CD4-positive, alpha-beta memory T cell (primary cell): Measurements from ENCODE around the gene LRRC8D. TPM values are rescaled to one million over a fixed set of nuclear protein-coding genes. Genes with fewer than 3 reads are reported as not detected.

ENCODE experiments used
- CTCF ChIA-PET: fragments of 350-600 bp; sonication (Branson Sonifier 250); formaldehyde crosslinking; loops from one replicate; lab custom pipeline; 2021; ENCODE audit warnings: inconsistent platforms; ENCODE audit not compliant: partially characterized antibody; lab: Charles Lee
- POLR2A ChIA-PET: fragments of 350-600 bp; sonication (Branson Sonifier 250); formaldehyde crosslinking; loops from one replicate; lab custom pipeline; 2021; ENCODE audit not compliant: partially characterized antibody; lab: Charles Lee
- DNase-seq, 5 donors: peaks; one replicate each; pipeline versions ENCODE4 v3.0.0 to v3.0.0-alpha.2; 2020 to 2022; ENCODE audit warnings: mixed read lengths in 1 of 5
- H3K27ac ChIP-seq: one replicate; pipeline ENCODE4 v1.7.0; 2013; ENCODE audit warnings: low read depth, low read length
- H3K27me3 ChIP-seq: 2 replicates; pipeline ENCODE4 v1.7.0; 2013; ENCODE audit warnings: mild to moderate bottlenecking, low read length, moderate library complexity; ENCODE audit not compliant: insufficient read depth
- H3K36me3 ChIP-seq: 2 replicates; pipeline ENCODE4 v1.7.0; 2013; ENCODE audit warnings: mild to moderate bottlenecking, low read length, moderate library complexity; ENCODE audit not compliant: insufficient read depth
- H3K4me1 ChIP-seq: 2 replicates; pipeline ENCODE4 v1.7.0; 2013; ENCODE audit warnings: mild to moderate bottlenecking, low read length, moderate library complexity; ENCODE audit not compliant: insufficient read depth
- H3K4me3 ChIP-seq, 2 donors: one replicate each; pipeline ENCODE4 v1.7.0; 2013; ENCODE audit warnings: low read length in 2 of 2, mild to moderate bottlenecking in 1 of 2
- H3K9me3 ChIP-seq, 2 donors: one replicate each; pipeline ENCODE4 v1.7.0; 2013; ENCODE audit warnings: low read length in 2 of 2, control low read depth in 1 of 2; ENCODE audit not compliant: control insufficient read depth in 1 of 2
- H3K27ac Mint-ChIP-seq, 7 donors: one replicate each; pipeline ENCODE4 v1.8.0; 2020 to 2021; ENCODE audit warnings: mixed read lengths in 7 of 7, mild to moderate bottlenecking in 6 of 7, inconsistent platforms in 3 of 7, moderate library complexity in 3 of 7
- H3K27me3 Mint-ChIP-seq, 2 donors: one replicate each; pipeline ENCODE4 v1.8.0; 2020 to 2021; ENCODE audit warnings: mixed read lengths in 2 of 2
- H3K36me3 Mint-ChIP-seq, 2 donors: one replicate each; pipeline ENCODE4 v1.8.0; 2020 to 2021; ENCODE audit warnings: mixed read lengths in 2 of 2, inconsistent platforms in 1 of 2, mild to moderate bottlenecking in 1 of 2
- H3K4me1 Mint-ChIP-seq, 4 donors: one replicate each; pipeline ENCODE4 v1.8.0; 2020 to 2021; ENCODE audit warnings: mixed read lengths in 4 of 4, mild to moderate bottlenecking in 1 of 4
- H3K4me3 Mint-ChIP-seq, 8 donors: one replicate each; pipeline ENCODE4 v1.8.0; 2020 to 2021; ENCODE audit warnings: mixed read lengths in 8 of 8, mild to moderate bottlenecking in 7 of 8, moderate library complexity in 6 of 8, inconsistent platforms in 3 of 8
- H3K9me3 Mint-ChIP-seq, 8 donors: one replicate each; pipeline ENCODE4 v1.8.0; 2020 to 2021; ENCODE audit warnings: mixed read lengths in 8 of 8, mild to moderate bottlenecking in 5 of 8, inconsistent platforms in 3 of 8, moderate library complexity in 1 of 8
- intact Hi-C: fragments of 100-400 bp; cut with micrococcal nuclease; formaldehyde crosslinking; loops from one replicate; pipeline ENCODE4 v1.15.1; 2023
- polyA plus RNA-seq, 2 donors: library from polyadenylated mRNA; unstranded; fragments of 300-500 nt; fragmentation: Illumina TruSeq; gene quantifications; one replicate each; pipeline ENCODE4 v1.2.3, GENCODE V29; 2021
- total RNA-seq, 2 experiments: library from RNA; stranded (reverse); gene quantifications; one replicate each; pipeline ENCODE4 v1.2.3, GENCODE V29; 2021

LRRC8D gene
- total and polyA plus RNA-seq, 4 experiments from 2014 or later, result 56.8 to 72.7 (median 66.6) TPM

GRCh38 chr1:89799495-89799894 lies 21.3 kb upstream of the LRRC8D start:
- peak overlapping the region in 1 of 7 donors; percentile 60 for H3K27ac Mint-ChIP-seq
- H3K4me1 Mint-ChIP-seq, result no peaks in the 10 kb centered on the region
- DNase-seq, result no peak
- intact Hi-C loops, result no loop called here
- Histone ChIP-seq H3K36me3 (no peaks in the 10 kb centered on the region), H3K9me3 (no peaks in the 10 kb centered on the region), H3K27ac (no peak overlapping the region), H3K4me3 (no peak overlapping the region), H3K4me1 (no peaks in the 10 kb centered on the region), H3K27me3 (no peaks in the 10 kb centered on the region)
- ChIA-PET POLR2A (no interaction called here), CTCF (interaction anchor here (0.8 kb wide), 1 partner anchor 179 kb away, joined by 3 read pairs; no protein-coding TSS in a partner anchor)
- no peaks in the 10 kb centered on the region for H3K36me3 Mint-ChIP-seq
- H3K27me3 Mint-ChIP-seq, result no peaks in the 10 kb centered on the region
- no peak overlapping the region for H3K4me3 Mint-ChIP-seq
- H3K9me3 Mint-ChIP-seq, result no peaks in the 10 kb centered on the region

- Mint-ChIP-seq H3K4me1 (no peaks in the 10 kb centered on the region), H3K27me3 (no peaks in the 10 kb centered on the region), H3K4me3 (no peak overlapping the region), H3K27ac (peak overlapping the region in 2 of 7 donors; percentile 3 to 60), H3K36me3 (no peaks in the 10 kb centered on the region), H3K9me3 (no peaks in the 10 kb centered on the region)
- Histone ChIP-seq H3K4me1 (peaks cover 4% of the 10 kb centered on the region), H3K36me3 (no peaks in the 10 kb centered on the region), H3K9me3 (no peaks in the 10 kb centered on the region), H3K4me3 (no peak overlapping the region), H3K27me3 (no peaks in the 10 kb centered on the region), H3K27ac (no peak overlapping the region)
- no peak for DNase-seq
- POLR2A ChIA-PET, result no interaction called here
- CTCF ChIA-PET, result interaction anchor here (1.1 to 4.7 kb wide), 4 partner anchors 18 to 189 kb away, joined by 4 to 17 read pairs (median 4); no protein-coding TSS in a partner anchor
- intact Hi-C loops, result no loop called here
Observed at GRCh38 chr1:89800022-89800655, 20.7 kb upstream of the LRRC8D start.

GRCh38 chr1:89800718-89801117 lies 20.1 kb upstream of the LRRC8D start:
- Histone ChIP-seq H3K9me3 (no peaks in the 10 kb centered on the region), H3K4me1 (peaks cover 4% of the 10 kb centered on the region), H3K27ac (no peak overlapping the region), H3K27me3 (no peaks in the 10 kb centered on the region), H3K4me3 (no peak overlapping the region), H3K36me3 (no peaks in the 10 kb centered on the region)
- H3K9me3 Mint-ChIP-seq, result no peaks in the 10 kb centered on the region
- H3K4me1 Mint-ChIP-seq, result no peaks in the 10 kb centered on the region
- H3K36me3 Mint-ChIP-seq, result no peaks in the 10 kb centered on the region
- intact Hi-C loops, result no loop called here
- ChIA-PET CTCF (interaction anchor here (1.1 to 4.7 kb wide), 4 partner anchors 18 to 188 kb away, joined by 4 to 17 read pairs (median 4); no protein-coding TSS in a partner anchor), POLR2A (no interaction called here)
- H3K27ac Mint-ChIP-seq, result no peak overlapping the region
- no peaks in the 10 kb centered on the region for H3K27me3 Mint-ChIP-seq
- H3K4me3 Mint-ChIP-seq, result no peak overlapping the region
- no peak for DNase-seq

- intact Hi-C loops, result no loop called here
- no peaks in the 10 kb centered on the region for H3K27me3 Mint-ChIP-seq
- H3K9me3 ChIP-seq, result no peaks in the 10 kb centered on the region
- H3K36me3 ChIP-seq, result no peaks in the 10 kb centered on the region
- H3K27ac Mint-ChIP-seq, result no peak overlapping the region
- no peak overlapping the region for H3K4me3 Mint-ChIP-seq
- H3K4me3 ChIP-seq, result no peak overlapping the region
- peaks cover 4% of the 10 kb centered on the region for H3K4me1 ChIP-seq
- no peaks in the 10 kb centered on the region for H3K27me3 ChIP-seq
- no peaks in the 10 kb centered on the region for H3K9me3 Mint-ChIP-seq
- H3K4me1 Mint-ChIP-seq, result no peaks in the 10 kb centered on the region
- no peaks in the 10 kb centered on the region for H3K36me3 Mint-ChIP-seq
- no peak overlapping the region for H3K27ac ChIP-seq
- no peak for DNase-seq
- ChIA-PET CTCF (interaction anchor here (0.6 to 4.7 kb wide), 8 partner anchors 11 to 285 kb away, joined by 3 to 17 read pairs (median 6); no protein-coding TSS in a partner anchor), POLR2A (no interaction called here)
Observed at GRCh38 chr1:89802051-89802450, 18.8 kb upstream of the LRRC8D start.

GRCh38 chr1:89802841-89803240 lies 18.0 kb upstream of the LRRC8D start:
- no peaks in the 10 kb centered on the region for H3K9me3 Mint-ChIP-seq
- no peak overlapping the region for H3K27ac Mint-ChIP-seq
- DNase-seq, result no peak
- Histone ChIP-seq H3K36me3 (no peaks in the 10 kb centered on the region), H3K4me3 (no peak overlapping the region), H3K27me3 (no peaks in the 10 kb centered on the region), H3K9me3 (no peaks in the 10 kb centered on the region), H3K4me1 (peaks cover 4% of the 10 kb centered on the region), H3K27ac (no peak overlapping the region)
- H3K4me1 Mint-ChIP-seq, result no peaks in the 10 kb centered on the region
- no peaks in the 10 kb centered on the region for H3K27me3 Mint-ChIP-seq
- intact Hi-C loops, result no loop called here
- H3K4me3 Mint-ChIP-seq, result no peak overlapping the region
- ChIA-PET POLR2A (no interaction called here), CTCF (interaction anchor here (0.7 to 4.7 kb wide), 13 partner anchors 10 to 286 kb away, joined by 3 to 17 read pairs (median 4); no protein-coding TSS in a partner anchor)
- H3K36me3 Mint-ChIP-seq, result no peaks in the 10 kb centered on the region

GRCh38 chr1:89804642-89805237 lies 16.1 kb upstream of the LRRC8D start:
- Histone ChIP-seq H3K27ac (no peak overlapping the region), H3K4me3 (no peak overlapping the region), H3K27me3 (no peaks in the 10 kb centered on the region), H3K4me1 (peaks cover 4% of the 10 kb centered on the region), H3K36me3 (no peaks in the 10 kb centered on the region), H3K9me3 (no peaks in the 10 kb centered on the region)
- no peaks in the 10 kb centered on the region for H3K4me1 Mint-ChIP-seq
- no peak overlapping the region for H3K4me3 Mint-ChIP-seq
- H3K36me3 Mint-ChIP-seq, result no peaks in the 10 kb centered on the region
- DNase-seq, result peak; percentile 73 to 81 (median 77)
- ChIA-PET CTCF (interaction anchor here (0.6 to 4.7 kb wide), 14 partner anchors 8 to 238 kb away, joined by 3 to 38 read pairs (median 4); no protein-coding TSS in a partner anchor), POLR2A (interaction anchor here (1.0 kb wide), 2 partner anchors 16 to 38 kb away, joined by 3 to 6 read pairs; partner anchors contain the start of gene LRRC8D)
- H3K27ac Mint-ChIP-seq, result no peak overlapping the region
- H3K27me3 Mint-ChIP-seq, result peaks cover 0 to 1% of the 10 kb centered on the region in 2 donors
- intact Hi-C loops, result loop anchor here (1.0 to 2.0 kb wide), 5 partner anchors 16 to 183 kb away; partner anchors contain the start of gene LRRC8D
- H3K9me3 Mint-ChIP-seq, result no peaks in the 10 kb centered on the region

- Histone ChIP-seq H3K36me3 (no peaks in the 10 kb centered on the region), H3K27me3 (no peaks in the 10 kb centered on the region), H3K9me3 (no peaks in the 10 kb centered on the region), H3K4me1 (peaks cover 4% of the 10 kb centered on the region), H3K27ac (no peak overlapping the region), H3K4me3 (no peak overlapping the region)
- ChIA-PET CTCF (interaction anchor here (1.2 to 2.3 kb wide), 4 partner anchors 36 to 184 kb away, joined by 3 to 23 read pairs (median 4); no protein-coding TSS in a partner anchor), POLR2A (no interaction called here)
- Mint-ChIP-seq H3K27me3 (peaks cover 0 to 5% of the 10 kb centered on the region in 2 donors), H3K36me3 (no peaks in the 10 kb centered on the region), H3K4me3 (no peak overlapping the region), H3K4me1 (no peaks in the 10 kb centered on the region), H3K27ac (no peak overlapping the region), H3K9me3 (no peaks in the 10 kb centered on the region)
- no peak for DNase-seq
- intact Hi-C loops, result no loop called here
Observed at GRCh38 chr1:89806616-89807015, 14.2 kb upstream of the LRRC8D start.
